ENCODE results near the gene CYSTM1. TPM values are rescaled to one million over a fixed set of nuclear protein-coding genes. Genes with fewer than 3 reads are reported as not detected.

CYSTM1 gene
- total RNA-seq, 4 donors from 2014 or later, result 304 to 593 (median 336) TPM

GRCh38 chr5:140251527-140251973, 76.6 kb downstream of the CYSTM1 start:
- Histone ChIP-seq H3K27ac (peak overlapping the region; percentile 50 to 93 (median 90)), H3K9me3 (no peaks in the 10 kb centered on the region), H3K27me3 (no peaks in the 10 kb centered on the region), H3K4me3 (no peak overlapping the region), H3K4me1 (peaks cover 33 to 67% of the 10 kb centered on the region in 2 donors), H3K36me3 (peaks cover 0 to 5% of the 10 kb centered on the region in 2 donors)
- no peak for TF ChIP-seq CTCF (IDR thresholded peaks at IDR 0.05 in 4 of 5, conservative IDR thresholded peaks at IDR 0.05 in 1 of 5)
- no peak for TF ChIP-seq POLR2A (IDR thresholded peaks at IDR 0.05)
- intact Hi-C loops (cut with DNase I; ENCODE audit: low total_unique reads), result no loop called here
- DNase-seq (no peak), ATAC-seq (peak; percentile 19 to 21)
- in situ Hi-C loops (cut with MboI; ENCODE audit: low sequenced_read_pairs in 4 of 4), result no loop called here

GRCh38 chr5:140252470-140253126, 77.6 kb downstream of the CYSTM1 start:
- H3K4me1 ChIP-seq, result peaks cover 25 to 72% of the 10 kb centered on the region in 2 donors
- intact Hi-C loops (cut with DNase I; ENCODE audit: low total_unique reads), result no loop called here
- TF ChIP-seq CTCF (IDR thresholded peaks at IDR 0.05 in 4 of 5, conservative IDR thresholded peaks at IDR 0.05 in 1 of 5), result no peak
- no peak for TF ChIP-seq POLR2A (IDR thresholded peaks at IDR 0.05)

DNA sequence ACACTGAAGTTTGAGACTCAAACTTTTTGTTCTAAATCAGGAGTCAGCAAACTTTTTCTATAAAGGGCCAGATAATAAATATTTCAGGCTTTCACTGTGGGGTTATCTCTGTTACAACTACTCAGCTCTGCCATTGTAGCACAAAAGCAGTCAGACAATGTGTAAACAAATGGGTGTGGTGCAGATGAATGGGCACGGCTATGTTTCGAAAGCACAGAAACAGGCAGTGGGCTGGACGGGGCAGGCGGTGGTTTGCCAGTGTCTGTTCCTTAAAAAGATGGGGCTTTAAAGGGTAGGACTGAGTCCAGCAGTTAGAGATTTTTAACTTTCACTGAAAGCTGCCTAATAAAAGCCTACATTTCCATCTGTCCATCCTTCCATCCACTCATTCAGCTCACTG, 79.0 kb downstream of the CYSTM1 start:
- no peaks in the 10 kb centered on the region for H3K27me3 ChIP-seq
- H3K36me3 ChIP-seq, result peaks cover 0 to 3% of the 10 kb centered on the region in 2 donors
- no peak for TF ChIP-seq CTCF (IDR thresholded peaks at IDR 0.05 in 4 of 5, conservative IDR thresholded peaks at IDR 0.05 in 1 of 5)
- TF ChIP-seq POLR2A (IDR thresholded peaks at IDR 0.05), result no peak
- intact Hi-C loops (cut with DNase I; ENCODE audit: low total_unique reads) (no loop called here), in situ Hi-C loops (cut with MboI; ENCODE audit: low sequenced_read_pairs in 4 of 4) (no loop called here)
- peaks cover 19 to 63% of the 10 kb centered on the region in 2 donors for H3K4me1 ChIP-seq
- DNase-seq, result no peak
- no peak overlapping the region for H3K4me3 ChIP-seq
- H3K27ac ChIP-seq, result peak overlapping the region; percentile 1 to 92 (median 25)
- no peak for ATAC-seq
- H3K9me3 ChIP-seq, result no peaks in the 10 kb centered on the region

More at GRCh38 chr5:140252470-140253126, 77.6 kb downstream of the CYSTM1 start:
- no peak for DNase-seq
- no peak overlapping the region for H3K4me3 ChIP-seq
- peaks cover 0 to 5% of the 10 kb centered on the region in 2 donors for H3K36me3 ChIP-seq
- no peak for ATAC-seq
- H3K27ac ChIP-seq, result peak overlapping the region; percentile 50 to 93 (median 90)
- H3K9me3 ChIP-seq, result no peaks in the 10 kb centered on the region
- no peaks in the 10 kb centered on the region for H3K27me3 ChIP-seq
- in situ Hi-C loops (cut with MboI; ENCODE audit: low sequenced_read_pairs in 4 of 4), result no loop called here

DNA sequence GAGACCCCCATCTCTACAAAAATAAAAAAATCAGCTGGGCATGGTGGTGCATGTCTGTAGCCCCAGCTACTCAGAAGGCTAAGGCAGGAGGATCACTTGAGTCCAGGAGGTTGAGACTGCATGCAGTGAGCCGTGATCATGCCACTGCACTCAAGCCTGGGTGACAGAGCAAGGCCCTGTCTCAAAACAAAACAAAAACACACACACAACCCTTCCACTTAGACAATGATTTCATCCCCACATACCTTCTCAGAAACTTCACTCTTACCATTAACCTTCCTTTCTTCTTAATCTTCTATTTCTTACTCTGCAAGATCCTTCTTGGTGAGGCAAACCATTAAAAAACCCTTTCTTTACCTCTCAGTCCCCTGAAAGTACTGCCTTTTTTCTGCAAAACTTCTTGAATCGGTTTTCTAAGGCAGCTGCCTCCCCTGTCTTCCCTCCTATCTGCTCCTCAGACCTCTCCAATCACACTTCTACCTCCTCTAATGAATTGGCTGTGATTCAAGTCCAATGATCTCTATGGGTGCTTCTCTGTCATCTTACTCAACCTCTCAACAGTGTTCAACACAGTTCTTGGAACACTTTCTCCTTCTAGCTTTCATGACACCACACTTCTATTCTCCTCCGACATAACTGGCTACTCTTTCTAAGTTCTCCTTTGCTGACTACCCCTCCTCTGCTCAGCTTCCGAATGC, 80.6 kb downstream of the CYSTM1 start:
- intact Hi-C loops (cut with DNase I; ENCODE audit: low total_unique reads) (no loop called here), in situ Hi-C loops (cut with MboI; ENCODE audit: low sequenced_read_pairs in 4 of 4) (no loop called here)
- peaks cover 16 to 62% of the 10 kb centered on the region in 2 donors for H3K4me1 ChIP-seq
- H3K27ac ChIP-seq, result peak overlapping the region; percentile 3 to 31 (median 14)
- no peaks in the 10 kb centered on the region for H3K36me3 ChIP-seq
- no peaks in the 10 kb centered on the region for H3K9me3 ChIP-seq
- no peak for ATAC-seq
- TF ChIP-seq POLR2A (IDR thresholded peaks at IDR 0.05) (no peak), CTCF (IDR thresholded peaks at IDR 0.05 in 4 of 5, conservative IDR thresholded peaks at IDR 0.05 in 1 of 5) (no peak)
- no peak for DNase-seq
- H3K4me3 ChIP-seq, result no peak overlapping the region
- no peaks in the 10 kb centered on the region for H3K27me3 ChIP-seq
